Measurements from ENCODE around the gene CENPB.

DNA sequence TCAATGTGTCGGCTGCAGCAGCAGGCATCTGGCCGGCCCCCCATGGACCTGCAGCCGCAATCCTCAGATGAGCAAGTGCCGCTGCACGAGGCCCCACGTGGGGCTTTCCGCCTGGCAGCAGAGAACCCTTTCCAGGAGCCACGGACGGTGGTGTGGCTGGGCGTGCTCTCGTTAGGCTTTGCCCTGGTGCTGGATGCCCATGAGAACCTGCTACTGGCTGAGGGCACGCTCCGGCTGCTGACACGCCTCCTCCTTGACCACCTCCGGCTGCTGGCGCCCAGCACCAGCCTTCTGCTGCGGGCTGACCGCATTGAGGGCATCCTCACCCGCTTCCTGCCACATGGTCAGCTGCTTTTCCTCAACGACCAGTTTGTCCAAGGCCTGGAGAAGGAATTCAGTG is 37.3 kb upstream of the CENPB start:
- no peak for TF ChIP-seq POLR2A (IDR thresholded peaks at IDR 0.05)
- TF ChIP-seq, protein P1, sequence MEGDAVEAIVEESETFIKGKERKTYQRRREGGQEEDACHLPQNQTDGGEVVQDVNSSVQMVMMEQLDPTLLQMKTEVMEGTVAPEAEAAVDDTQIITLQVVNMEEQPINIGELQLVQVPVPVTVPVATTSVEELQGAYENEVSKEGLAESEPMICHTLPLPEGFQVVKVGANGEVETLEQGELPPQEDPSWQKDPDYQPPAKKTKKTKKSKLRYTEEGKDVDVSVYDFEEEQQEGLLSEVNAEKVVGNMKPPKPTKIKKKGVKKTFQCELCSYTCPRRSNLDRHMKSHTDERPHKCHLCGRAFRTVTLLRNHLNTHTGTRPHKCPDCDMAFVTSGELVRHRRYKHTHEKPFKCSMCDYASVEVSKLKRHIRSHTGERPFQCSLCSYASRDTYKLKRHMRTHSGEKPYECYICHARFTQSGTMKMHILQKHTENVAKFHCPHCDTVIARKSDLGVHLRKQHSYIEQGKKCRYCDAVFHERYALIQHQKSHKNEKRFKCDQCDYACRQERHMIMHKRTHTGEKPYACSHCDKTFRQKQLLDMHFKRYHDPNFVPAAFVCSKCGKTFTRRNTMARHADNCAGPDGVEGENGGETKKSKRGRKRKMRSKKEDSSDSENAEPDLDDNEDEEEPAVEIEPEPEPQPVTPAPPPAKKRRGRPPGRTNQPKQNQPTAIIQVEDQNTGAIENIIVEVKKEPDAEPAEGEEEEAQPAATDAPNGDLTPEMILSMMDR (IDR thresholded peaks at IDR 0.05), result no peak
